Measurements from ENCODE around the gene LTBP1. TPM values are rescaled to one million over a fixed set of nuclear protein-coding genes. Genes with fewer than 3 reads are reported as not detected.

Gene LTBP1
- polyA plus RNA-seq, 5 donors: 37.7 to 59.9 (median 52.7) TPM

GRCh38 chr2:33074197-33074596 is 127.4 kb downstream of the LTBP1 start:
- no peak for DNase-seq

- DNase-seq: no peak
Measured at GRCh38 chr2:33077311-33077710, 130.6 kb downstream of the LTBP1 start.

GRCh38 chr2:33077844-33078243 is 131.1 kb downstream of the LTBP1 start:
- no peak for DNase-seq

- DNase-seq: no peak
Measured at GRCh38 chr2:33081691-33082090, 134.9 kb downstream of the LTBP1 start.

- no peak for DNase-seq
Measured at GRCh38 chr2:33083699-33084387, 137.1 kb downstream of the LTBP1 start.

- DNase-seq: no peak
Measured at GRCh38 chr2:33084433-33084832, 137.7 kb downstream of the LTBP1 start.

GRCh38 chr2:33085646-33086045 is 138.9 kb downstream of the LTBP1 start:
- no peak for DNase-seq

GRCh38 chr2:33086400-33087015 is 139.8 kb downstream of the LTBP1 start:
- DNase-seq: peak; percentile 67 to 75

GRCh38 chr2:33090553-33091134 is 143.9 kb downstream of the LTBP1 start:
- DNase-seq: no peak

GRCh38 chr2:33091541-33092123 is 144.9 kb downstream of the LTBP1 start:
- no peak for DNase-seq

GRCh38 chr2:33093283-33093993 is 146.7 kb downstream of the LTBP1 start:
- DNase-seq: no peak

GRCh38 chr2:33094303-33094702 is 147.6 kb downstream of the LTBP1 start:
- DNase-seq: no peak

- no peak for DNase-seq
Measured at GRCh38 chr2:33099989-33100388, 153.2 kb downstream of the LTBP1 start.

GRCh38 chr2:33100921-33101320 is 154.2 kb downstream of the LTBP1 start:
- DNase-seq: peak; percentile 72 to 77

GRCh38 chr2:33104052-33104623 is 157.4 kb downstream of the LTBP1 start:
- DNase-seq: no peak

- no peak for DNase-seq
Measured at GRCh38 chr2:33104726-33105125, 158.0 kb downstream of the LTBP1 start.

- DNase-seq: no peak
Measured at GRCh38 chr2:33106115-33106514, 159.4 kb downstream of the LTBP1 start.

GRCh38 chr2:33107690-33108482 is 161.1 kb downstream of the LTBP1 start:
- DNase-seq: no peak

- peak; percentile 88 to 92 for DNase-seq
Measured at GRCh38 chr2:33108483-33109443, 162.0 kb downstream of the LTBP1 start.

- no peak for DNase-seq
Measured at GRCh38 chr2:33110461-33110860, 163.7 kb downstream of the LTBP1 start.

Measured in right lung (tissue), 5 donors.